ENCODE data around the gene TEKT5. TPM values are rescaled to one million over a fixed set of nuclear protein-coding genes. Genes with fewer than 3 reads are reported as not detected.
A peak's percentile ranks its signal among the peaks of the same experiment; 100 is the strongest.

The TEKT5 gene
- total RNA-seq, 1 experiment from 2014 or later = not detected

GRCh38 chr16:10589109-10589508 lies 105.6 kb downstream of the TEKT5 start:
- peaks cover 43% of the 10 kb centered on the region for H3K4me1 ChIP-seq
- POLR2A ChIA-PET = interaction anchor here (0.6 kb wide), 1 partner anchor 22 kb away, joined by 3 read pairs; no protein-coding TSS in a partner anchor

DNA sequence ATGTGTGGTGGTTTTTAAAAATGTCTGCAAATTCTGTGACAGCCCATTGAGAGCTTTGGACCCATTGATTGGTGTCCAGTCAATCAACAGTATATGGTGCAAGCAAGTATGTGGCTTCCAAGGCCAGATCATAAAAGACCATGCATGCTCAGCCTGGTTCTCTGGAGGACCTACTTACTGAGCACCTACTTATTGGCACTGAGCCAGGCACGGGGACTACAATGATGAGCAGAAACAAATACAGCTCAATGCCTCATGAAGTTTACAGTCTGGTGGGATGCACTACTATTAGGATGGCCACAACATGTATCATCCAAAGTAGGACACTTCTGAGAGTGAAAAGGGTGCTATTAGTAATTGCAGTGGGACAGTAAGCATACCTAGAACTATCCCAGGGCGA lies 107.1 kb downstream of the TEKT5 start:
- TF ChIP-seq, protein P1, sequence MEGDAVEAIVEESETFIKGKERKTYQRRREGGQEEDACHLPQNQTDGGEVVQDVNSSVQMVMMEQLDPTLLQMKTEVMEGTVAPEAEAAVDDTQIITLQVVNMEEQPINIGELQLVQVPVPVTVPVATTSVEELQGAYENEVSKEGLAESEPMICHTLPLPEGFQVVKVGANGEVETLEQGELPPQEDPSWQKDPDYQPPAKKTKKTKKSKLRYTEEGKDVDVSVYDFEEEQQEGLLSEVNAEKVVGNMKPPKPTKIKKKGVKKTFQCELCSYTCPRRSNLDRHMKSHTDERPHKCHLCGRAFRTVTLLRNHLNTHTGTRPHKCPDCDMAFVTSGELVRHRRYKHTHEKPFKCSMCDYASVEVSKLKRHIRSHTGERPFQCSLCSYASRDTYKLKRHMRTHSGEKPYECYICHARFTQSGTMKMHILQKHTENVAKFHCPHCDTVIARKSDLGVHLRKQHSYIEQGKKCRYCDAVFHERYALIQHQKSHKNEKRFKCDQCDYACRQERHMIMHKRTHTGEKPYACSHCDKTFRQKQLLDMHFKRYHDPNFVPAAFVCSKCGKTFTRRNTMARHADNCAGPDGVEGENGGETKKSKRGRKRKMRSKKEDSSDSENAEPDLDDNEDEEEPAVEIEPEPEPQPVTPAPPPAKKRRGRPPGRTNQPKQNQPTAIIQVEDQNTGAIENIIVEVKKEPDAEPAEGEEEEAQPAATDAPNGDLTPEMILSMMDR (IDR thresholded peaks at IDR 0.05; ENCODE audit: insufficient read depth in 1 of 2, low read depth in 1 of 2, low read length in 1 of 2, severe bottlenecking in 1 of 2, unreplicated experiment in 1 of 2) = no peak
- Histone ChIP-seq H3K4me3 (ENCODE audit: low read depth, low read length) (no peak overlapping the region), H3K36me3 (ENCODE audit: control insufficient read depth, insufficient read depth, low read length) (no peaks in the 10 kb centered on the region), H3K27me3 (replicated peaks; ENCODE audit: control insufficient read depth, insufficient read depth, low read length) (no peaks in the 10 kb centered on the region), H3K9me3 (0 out of 2 replicates have a peak, but pooled peaks cover 4% of the 10 kb centered on the region), H3K4me1 (peaks cover 43% of the 10 kb centered on the region)
- DNase-seq = no peak
- BruUV-seq (replicated peaks) = no TSS peak
- ChIA-PET POLR2A (no interaction called here), CTCF (interaction anchor here (1.2 kb wide), 1 partner anchor 39 kb away, joined by 4 read pairs; no protein-coding TSS in a partner anchor)
- Mint-ChIP-seq H3K27ac (ENCODE audit: unreplicated experiment) (peak overlapping the region; percentile 67), H3K36me3 (ENCODE audit: insufficient read depth, unreplicated experiment) (no peaks in the 10 kb centered on the region), H3K4me1 (ENCODE audit: low read depth, unreplicated experiment) (peaks cover 43% of the 10 kb centered on the region), H3K9me3 (ENCODE audit: unreplicated experiment) (peaks cover 13% of the 10 kb centered on the region), H3K4me3 (ENCODE audit: unreplicated experiment) (no peak overlapping the region), H3K27me3 (ENCODE audit: insufficient read depth, unreplicated experiment) (no peaks in the 10 kb centered on the region)
- intact Hi-C loops (cut with micrococcal nuclease; ENCODE audit: unreplicated experiment) = loop anchor here (2.0 kb wide), 1 partner anchor 15 kb away; no protein-coding TSS in a partner anchor

More at GRCh38 chr16:10589109-10589508, 105.6 kb downstream of the TEKT5 start:
- TF ChIP-seq, protein P1 (IDR thresholded peaks at IDR 0.05; ENCODE audit: insufficient read depth in 1 of 2, low read depth in 1 of 2, low read length in 1 of 2, severe bottlenecking in 1 of 2, unreplicated experiment in 1 of 2) = no peak
- CTCF ChIA-PET = no interaction called here
- Histone ChIP-seq H3K36me3 (ENCODE audit: control insufficient read depth, insufficient read depth, low read length) (no peaks in the 10 kb centered on the region), H3K4me3 (ENCODE audit: low read depth, low read length) (no peak overlapping the region), H3K9me3 (no peaks in the 10 kb centered on the region), H3K27me3 (replicated peaks; ENCODE audit: control insufficient read depth, insufficient read depth, low read length) (no peaks in the 10 kb centered on the region)
- Mint-ChIP-seq H3K27me3 (ENCODE audit: insufficient read depth, unreplicated experiment) (no peaks in the 10 kb centered on the region), H3K36me3 (ENCODE audit: insufficient read depth, unreplicated experiment) (no peaks in the 10 kb centered on the region), H3K27ac (ENCODE audit: unreplicated experiment) (peak overlapping the region; percentile 67), H3K9me3 (ENCODE audit: unreplicated experiment) (no peaks in the 10 kb centered on the region), H3K4me3 (ENCODE audit: unreplicated experiment) (no peak overlapping the region), H3K4me1 (ENCODE audit: low read depth, unreplicated experiment) (peaks cover 33% of the 10 kb centered on the region)
- intact Hi-C loops (cut with micrococcal nuclease; ENCODE audit: unreplicated experiment) = no loop called here
- no TSS peak for BruUV-seq (replicated peaks)
- no peak for DNase-seq

DNA sequence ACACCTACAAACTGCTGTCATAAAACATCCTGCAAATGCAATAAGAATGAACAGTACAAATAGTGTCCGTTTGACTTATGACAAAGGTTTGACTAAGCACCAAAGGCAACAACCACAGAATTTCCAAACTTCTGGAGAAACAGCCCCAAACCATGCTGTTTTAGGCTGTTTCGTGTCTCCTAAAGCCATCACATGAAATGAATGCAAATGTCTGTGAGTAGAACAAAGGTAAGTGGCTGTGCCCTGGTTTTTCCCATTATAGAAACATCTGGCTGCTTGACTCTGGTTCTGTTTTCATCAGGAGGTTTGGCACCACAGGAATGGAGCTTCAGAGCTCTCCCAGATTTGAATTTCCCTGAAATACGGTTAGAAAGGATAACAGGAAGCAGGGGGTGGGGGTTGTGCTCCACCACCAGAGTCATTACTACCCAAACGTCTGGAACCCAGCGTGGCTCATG lies 109.7 kb downstream of the TEKT5 start:
- TF ChIP-seq, protein P1 (IDR thresholded peaks at IDR 0.05; ENCODE audit: insufficient read depth in 1 of 2, low read depth in 1 of 2, low read length in 1 of 2, severe bottlenecking in 1 of 2, unreplicated experiment in 1 of 2) = no peak
- ChIA-PET CTCF (no interaction called here), POLR2A (no interaction called here)
- H3K36me3 Mint-ChIP-seq (ENCODE audit: insufficient read depth, unreplicated experiment) = no peaks in the 10 kb centered on the region
- no peak overlapping the region for H3K4me3 ChIP-seq (ENCODE audit: low read depth, low read length)
- peaks cover 13% of the 10 kb centered on the region for H3K9me3 Mint-ChIP-seq (ENCODE audit: unreplicated experiment)
- H3K27me3 Mint-ChIP-seq (ENCODE audit: insufficient read depth, unreplicated experiment) = no peaks in the 10 kb centered on the region
- BruUV-seq (replicated peaks) = no TSS peak
- no peak overlapping the region for H3K4me3 Mint-ChIP-seq (ENCODE audit: unreplicated experiment)
- H3K27me3 ChIP-seq (replicated peaks; ENCODE audit: control insufficient read depth, insufficient read depth, low read length) = no peaks in the 10 kb centered on the region
- DNase-seq = no peak
- 0 out of 2 replicates have a peak, but pooled peaks cover 4% of the 10 kb centered on the region for H3K9me3 ChIP-seq
- H3K4me1 ChIP-seq = peaks cover 59% of the 10 kb centered on the region
- H3K4me1 Mint-ChIP-seq (ENCODE audit: low read depth, unreplicated experiment) = peaks cover 58% of the 10 kb centered on the region
- intact Hi-C loops (cut with micrococcal nuclease; ENCODE audit: unreplicated experiment) = loop anchor here (5.0 kb wide), 1 partner anchor 63 kb away; no protein-coding TSS in a partner anchor
- no peak overlapping the region for H3K27ac Mint-ChIP-seq (ENCODE audit: unreplicated experiment)
- no peaks in the 10 kb centered on the region for H3K36me3 ChIP-seq (ENCODE audit: control insufficient read depth, insufficient read depth, low read length)

Data from Caco-2 (cell line).